ENCODE measurements around the gene CYSTM1.

CYSTM1 gene

GRCh38 chr5:140270008-140270407 is 95.0 kb downstream of the CYSTM1 start:
- no peak for TF ChIP-seq CTCF (conservative IDR thresholded peaks at IDR 0.05; ENCODE audit: low read depth)
- ChIA-PET POLR2A (ENCODE audit: low non-redundant PET) (no interaction called here), CTCF (interaction anchor here (0.6 to 1.1 kb wide), 3 partner anchors 17 to 116 kb away, joined by 3 to 5 read pairs (median 3); no protein-coding TSS in a partner anchor)
- no peak overlapping the region for H3K27ac ChIP-seq
- DNase-seq (ENCODE audit: low spot score), result no peak

- no peak for DNase-seq (ENCODE audit: low spot score)
- no peak for TF ChIP-seq CTCF (conservative IDR thresholded peaks at IDR 0.05; ENCODE audit: low read depth)
- POLR2A ChIA-PET (ENCODE audit: low non-redundant PET), result no interaction called here
- CTCF ChIA-PET, result interaction anchor here (0.6 to 1.8 kb wide), 3 partner anchors 12 to 161 kb away, joined by 3 to 4 read pairs (median 3); no protein-coding TSS in a partner anchor
- no peak overlapping the region for H3K27ac ChIP-seq
Observed at GRCh38 chr5:140273401-140273877, 98.5 kb downstream of the CYSTM1 start.

- no peak overlapping the region for H3K27ac ChIP-seq
- ChIA-PET POLR2A (ENCODE audit: low non-redundant PET) (no interaction called here), CTCF (no interaction called here)
- no peak for DNase-seq (ENCODE audit: low spot score)
- no peak for TF ChIP-seq CTCF (conservative IDR thresholded peaks at IDR 0.05; ENCODE audit: low read depth)
Observed at GRCh38 chr5:140275837-140276236, 100.8 kb downstream of the CYSTM1 start.

GRCh38 chr5:140282266-140282665 is 107.3 kb downstream of the CYSTM1 start:
- no peak for TF ChIP-seq CTCF (conservative IDR thresholded peaks at IDR 0.05; ENCODE audit: low read depth)
- H3K27ac ChIP-seq, result no peak overlapping the region
- DNase-seq (ENCODE audit: low spot score), result no peak
- ChIA-PET CTCF (interaction anchor here (0.7 kb wide), 1 partner anchor 197 kb away, joined by 7 read pairs; no protein-coding TSS in a partner anchor), POLR2A (ENCODE audit: low non-redundant PET) (no interaction called here)

GRCh38 chr5:140284013-140284412 is 109.0 kb downstream of the CYSTM1 start:
- POLR2A ChIA-PET (ENCODE audit: low non-redundant PET), result no interaction called here
- CTCF ChIA-PET, result no interaction called here
- no peak overlapping the region for H3K27ac ChIP-seq

GRCh38 chr5:140286424-140286823 is 111.4 kb downstream of the CYSTM1 start:
- H3K27ac ChIP-seq, result no peak overlapping the region
- ChIA-PET CTCF (interaction anchor here (0.5 to 1.0 kb wide), 2 partner anchors 42 to 685 kb away, joined by 3 to 4 read pairs; no protein-coding TSS in a partner anchor), POLR2A (ENCODE audit: low non-redundant PET) (no interaction called here)
- no peak for DNase-seq (ENCODE audit: low spot score)
- TF ChIP-seq CTCF (conservative IDR thresholded peaks at IDR 0.05; ENCODE audit: low read depth), result no peak

More at GRCh38 chr5:140284013-140284412, 109.0 kb downstream of the CYSTM1 start:
- TF ChIP-seq CTCF (conservative IDR thresholded peaks at IDR 0.05; ENCODE audit: low read depth), result no peak
- no peak for DNase-seq (ENCODE audit: low spot score)
